Coronary artery (tissue), 2 donors: ENCODE measurements around the gene DHCR24.
A peak's percentile ranks its signal among the peaks of the same experiment; 100 is the strongest.

ENCODE experiments used
- DNase-seq: peaks from one replicate; pipeline ENCODE4 v3.0.0-alpha.2; 2017; ENCODE audit warnings: low spot score
- H3K27ac ChIP-seq, 2 donors: fragments of 200-600 bp; sonication (generic); one replicate each; pipeline ENCODE4 v1.5.1; 2016 to 2019
- H3K4me3 ChIP-seq: fragments of 200-600 bp; sonication (generic); 2 replicates; pipeline ENCODE4 v1.5.1; 2016; ENCODE audit warnings: mild to moderate bottlenecking, moderate library complexity
- TF ChIP-seq, protein P1 (sequence below): fragments of 200-600 bp; sonication (generic); IDR thresholded peaks from one replicate; pipeline ENCODE4 v1.5.1; 2019; ENCODE audit warnings: antibody characterized with exemption

The DHCR24 gene

DNA sequence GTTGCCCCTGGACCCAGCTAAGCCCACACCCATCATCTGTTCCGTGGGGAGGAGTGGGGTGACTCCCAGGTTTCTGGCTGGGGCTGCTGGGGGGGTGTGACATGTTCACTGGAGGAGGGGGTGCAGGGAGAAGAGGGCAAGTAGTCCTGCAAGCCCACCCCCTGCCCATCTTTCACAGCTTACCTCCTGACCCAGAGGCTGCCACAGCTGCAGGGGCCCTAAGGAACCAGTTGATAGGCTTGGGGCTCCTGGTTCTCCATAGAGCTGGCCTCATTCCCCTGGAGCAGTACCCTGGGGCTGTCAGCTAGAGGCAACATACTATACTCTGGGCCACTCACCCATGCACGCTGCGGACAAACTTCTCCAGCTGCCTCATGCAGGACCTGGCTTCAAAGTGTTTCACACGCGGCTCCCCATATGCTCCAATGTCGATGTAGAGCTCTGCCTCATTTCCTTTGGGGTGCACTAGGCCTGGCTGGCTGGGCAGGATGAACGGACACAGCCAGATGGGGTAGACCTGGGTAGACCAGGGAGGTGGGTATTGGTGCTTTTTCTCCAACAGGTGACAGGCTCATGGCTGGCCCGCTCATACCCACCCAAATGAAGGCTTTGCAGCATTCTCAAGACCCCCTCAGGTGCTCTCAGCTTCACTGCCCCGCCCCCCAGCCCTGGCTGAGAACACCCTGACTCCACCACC lies 33.8 kb downstream of the DHCR24 start:
- DNase-seq = no peak
- no peak overlapping the region for H3K4me3 ChIP-seq
- TF ChIP-seq, protein P1, sequence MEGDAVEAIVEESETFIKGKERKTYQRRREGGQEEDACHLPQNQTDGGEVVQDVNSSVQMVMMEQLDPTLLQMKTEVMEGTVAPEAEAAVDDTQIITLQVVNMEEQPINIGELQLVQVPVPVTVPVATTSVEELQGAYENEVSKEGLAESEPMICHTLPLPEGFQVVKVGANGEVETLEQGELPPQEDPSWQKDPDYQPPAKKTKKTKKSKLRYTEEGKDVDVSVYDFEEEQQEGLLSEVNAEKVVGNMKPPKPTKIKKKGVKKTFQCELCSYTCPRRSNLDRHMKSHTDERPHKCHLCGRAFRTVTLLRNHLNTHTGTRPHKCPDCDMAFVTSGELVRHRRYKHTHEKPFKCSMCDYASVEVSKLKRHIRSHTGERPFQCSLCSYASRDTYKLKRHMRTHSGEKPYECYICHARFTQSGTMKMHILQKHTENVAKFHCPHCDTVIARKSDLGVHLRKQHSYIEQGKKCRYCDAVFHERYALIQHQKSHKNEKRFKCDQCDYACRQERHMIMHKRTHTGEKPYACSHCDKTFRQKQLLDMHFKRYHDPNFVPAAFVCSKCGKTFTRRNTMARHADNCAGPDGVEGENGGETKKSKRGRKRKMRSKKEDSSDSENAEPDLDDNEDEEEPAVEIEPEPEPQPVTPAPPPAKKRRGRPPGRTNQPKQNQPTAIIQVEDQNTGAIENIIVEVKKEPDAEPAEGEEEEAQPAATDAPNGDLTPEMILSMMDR = no peak
- no peak overlapping the region for H3K27ac ChIP-seq

DNA sequence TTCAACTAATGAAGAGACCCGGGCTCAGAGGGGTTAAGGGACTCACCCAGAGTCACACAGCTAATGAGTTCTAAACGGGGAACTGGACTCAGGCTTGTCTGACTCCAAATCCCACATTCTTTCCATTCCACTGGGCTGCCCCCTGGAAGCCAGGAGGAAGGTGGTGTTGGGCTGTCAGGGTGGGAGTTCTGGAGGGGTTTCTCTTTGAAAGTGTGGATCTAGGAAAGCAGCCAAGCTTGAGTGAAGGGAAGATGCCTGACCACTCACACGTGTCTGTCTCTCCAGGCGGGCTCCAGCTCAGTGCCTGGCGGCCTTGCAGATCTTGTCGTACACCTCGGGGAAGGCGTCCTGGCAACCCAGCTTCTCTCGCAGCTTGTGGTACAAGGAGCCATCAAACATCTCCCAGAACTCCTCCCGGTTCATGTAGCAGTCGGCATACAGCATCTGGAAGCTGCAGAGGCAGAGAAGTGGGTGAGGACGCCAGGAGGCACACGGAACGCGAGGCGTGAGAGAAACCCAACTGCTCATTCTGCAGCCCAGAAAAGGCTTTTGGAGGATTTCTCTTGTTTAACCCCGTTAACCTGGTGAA lies 35.0 kb downstream of the DHCR24 start:
- DNase-seq = no peak
- Histone ChIP-seq H3K27ac (no peak overlapping the region), H3K4me3 (no peak overlapping the region)
- TF ChIP-seq, protein P1 = no peak

DNA sequence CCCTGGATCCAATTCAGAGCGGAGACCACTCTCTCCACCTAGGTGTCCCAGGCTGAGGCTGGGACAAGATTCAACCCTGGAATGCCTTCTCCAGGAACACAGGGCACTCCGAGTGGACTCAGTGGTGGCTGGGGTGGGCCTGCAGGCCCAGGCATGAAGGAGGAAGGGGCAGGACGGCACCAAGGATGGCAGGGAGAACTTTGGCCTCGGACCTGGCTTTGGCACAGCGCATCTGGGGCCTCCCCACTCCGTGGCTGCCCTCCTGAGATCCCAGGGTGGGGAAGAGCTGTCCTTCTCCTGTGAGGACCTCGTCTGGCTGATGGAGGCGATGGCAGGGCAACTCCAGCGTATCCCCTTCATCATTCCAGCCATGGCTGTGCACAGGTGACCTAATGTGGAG lies 35.6 kb downstream of the DHCR24 start:
- no peak overlapping the region for H3K4me3 ChIP-seq
- peak overlapping the region in 1 of 2 donors; percentile 64 for H3K27ac ChIP-seq
- TF ChIP-seq, protein P1 = no peak
- DNase-seq = no peak

DNA sequence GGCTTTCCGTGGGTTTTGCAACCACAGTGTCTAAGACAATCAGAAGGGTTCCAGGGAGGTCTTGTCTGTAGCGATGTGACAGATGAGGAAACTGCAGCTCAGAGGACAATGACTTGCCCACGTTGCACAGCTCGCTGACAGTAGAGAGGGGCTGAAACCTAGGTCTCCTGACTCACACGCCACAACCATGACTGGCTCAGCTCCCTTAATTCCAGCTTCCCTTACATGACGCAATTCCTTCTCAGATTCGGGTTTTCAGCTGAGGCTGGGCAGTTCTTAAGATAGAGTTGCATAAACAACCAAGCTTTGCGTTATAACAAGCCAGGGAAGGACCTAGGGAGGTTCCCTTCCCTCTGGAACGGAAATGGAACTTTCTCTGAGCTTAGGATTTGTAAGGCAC lies 36.3 kb downstream of the DHCR24 start:
- TF ChIP-seq, protein P1 = no peak
- H3K27ac ChIP-seq = peak overlapping the region in 1 of 2 donors; percentile 64
- H3K4me3 ChIP-seq = no peak overlapping the region
- DNase-seq = no peak

DNA sequence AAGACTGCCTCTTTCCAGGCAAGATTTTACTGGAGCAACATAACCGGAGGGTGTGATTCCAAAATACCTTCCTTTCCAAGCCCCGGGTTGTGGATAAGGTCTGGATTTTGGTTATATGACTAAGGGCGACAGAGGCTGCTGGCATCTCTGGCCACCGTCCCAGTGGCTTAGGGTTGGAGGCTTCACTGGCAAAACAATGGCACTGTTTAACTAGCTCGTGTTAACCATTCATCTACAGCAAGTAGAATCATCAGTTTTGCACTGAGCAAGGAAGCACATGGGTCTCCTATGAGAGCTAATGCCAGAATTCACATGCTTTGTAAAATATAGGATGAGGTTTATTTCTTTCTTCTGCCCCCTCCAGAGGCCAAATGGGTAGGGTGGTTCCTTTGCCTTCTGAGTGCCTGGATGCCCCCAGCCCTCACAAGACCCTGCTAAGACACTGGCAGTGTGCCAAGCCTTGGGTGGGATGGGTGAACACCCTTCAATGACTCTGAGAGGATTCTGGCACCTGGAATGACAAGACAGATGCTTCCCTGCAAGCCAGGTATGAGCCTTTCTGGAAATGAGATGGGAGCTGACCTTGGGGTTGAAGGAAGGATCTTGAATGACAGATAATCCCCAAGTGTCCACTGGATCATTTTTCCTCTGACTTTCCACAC lies 36.8 kb downstream of the DHCR24 start:
- DNase-seq = no peak
- TF ChIP-seq, protein P1 = no peak
- peak overlapping the region in 1 of 2 donors; percentile 15 for H3K27ac ChIP-seq
- no peak overlapping the region for H3K4me3 ChIP-seq

DNA sequence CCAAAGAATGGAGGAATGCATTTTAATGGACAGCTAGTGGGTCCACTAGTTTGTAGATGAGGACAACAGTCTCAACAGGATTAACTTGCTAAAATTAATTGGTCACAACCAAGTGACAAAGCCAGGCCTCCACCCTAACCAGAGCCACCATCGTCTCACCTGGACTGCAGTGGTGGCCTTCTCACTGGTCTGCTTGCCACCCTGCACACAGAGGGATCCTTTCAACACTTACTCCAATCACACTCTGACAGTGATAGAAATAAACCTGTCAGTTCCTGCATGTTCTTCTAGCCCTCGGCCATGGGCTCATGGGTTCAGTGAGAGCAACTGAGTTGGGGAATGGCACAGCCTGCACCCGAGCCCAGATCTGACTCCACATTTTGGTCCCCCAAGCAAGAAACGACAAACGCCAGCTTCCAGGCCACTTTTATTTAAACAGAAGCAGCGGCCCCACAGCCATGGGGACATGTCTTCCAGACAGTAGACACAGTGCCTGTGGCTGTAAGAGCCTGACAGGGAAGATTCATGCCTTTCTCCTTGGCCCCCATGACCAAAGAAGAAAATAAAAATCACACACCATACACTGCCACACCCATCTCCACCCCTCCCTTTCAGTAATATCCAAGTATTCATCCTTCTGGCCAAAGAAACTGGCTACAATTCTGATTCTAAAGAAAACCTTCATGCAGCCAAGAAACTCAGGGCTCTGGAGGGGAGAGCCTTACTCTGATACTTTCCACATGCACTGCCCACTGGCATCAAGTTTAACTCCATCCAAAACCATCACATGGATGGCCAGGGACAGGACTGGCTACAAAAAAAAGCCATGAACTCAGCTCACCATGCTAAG lies 37.6 kb downstream of the DHCR24 start:
- no peak for DNase-seq

More for the DNA sequence above, 37.6 kb downstream of the DHCR24 start:
- Histone ChIP-seq H3K27ac (no peak overlapping the region), H3K4me3 (no peak overlapping the region)
- TF ChIP-seq, protein P1 = no peak
